NCI-H2227 treated with DMSO at 0.1 percent for 48 hours (cell line): Measurements from ENCODE around the gene BGLAP.

Experiments
- DNase-seq: peaks from one replicate; lab custom pipeline; 2025; lab: John Stamatoyannopoulos, UW

The BGLAP gene

DNA sequence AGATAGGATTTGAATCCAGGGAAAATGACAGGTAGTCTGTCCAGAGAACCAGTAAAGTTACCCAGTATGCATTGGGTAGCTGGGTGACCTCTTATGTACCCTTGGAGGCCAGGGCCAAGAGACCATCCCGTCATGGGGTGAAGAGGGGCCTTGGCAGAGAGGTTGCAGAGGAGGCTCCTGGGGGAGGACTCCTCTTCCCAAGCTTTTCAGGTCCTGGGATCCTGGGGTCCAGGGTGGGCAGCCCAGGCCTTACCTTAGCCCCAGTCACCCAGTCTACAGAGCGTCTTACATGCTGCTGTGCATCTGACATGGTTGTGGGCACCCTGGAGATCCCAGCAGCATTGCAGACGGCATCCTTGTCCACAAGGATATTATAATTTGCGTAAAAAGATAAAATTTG is 15.2 kb upstream of the BGLAP start:
- DNase-seq, result no peak

DNA sequence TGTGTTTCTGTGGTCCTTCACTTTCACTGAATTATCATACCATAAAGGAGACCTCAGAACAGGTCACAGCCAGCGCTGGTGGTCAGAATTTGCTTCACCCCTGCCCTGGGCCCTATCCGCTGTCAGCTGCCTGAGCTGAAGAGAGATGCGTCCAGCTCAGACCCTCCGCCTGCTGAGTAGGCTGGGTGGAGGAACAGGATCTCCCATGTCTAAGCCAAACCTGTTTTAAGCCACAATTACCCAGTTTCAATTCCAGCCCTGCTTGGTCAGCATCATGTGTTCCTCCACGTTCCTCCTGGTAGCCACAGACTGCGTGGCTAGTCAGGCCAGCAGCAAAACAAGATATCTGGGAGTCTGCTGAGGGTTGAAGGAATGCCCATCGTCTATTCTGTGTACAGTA is 13.5 kb upstream of the BGLAP start:
- DNase-seq, result no peak

DNA sequence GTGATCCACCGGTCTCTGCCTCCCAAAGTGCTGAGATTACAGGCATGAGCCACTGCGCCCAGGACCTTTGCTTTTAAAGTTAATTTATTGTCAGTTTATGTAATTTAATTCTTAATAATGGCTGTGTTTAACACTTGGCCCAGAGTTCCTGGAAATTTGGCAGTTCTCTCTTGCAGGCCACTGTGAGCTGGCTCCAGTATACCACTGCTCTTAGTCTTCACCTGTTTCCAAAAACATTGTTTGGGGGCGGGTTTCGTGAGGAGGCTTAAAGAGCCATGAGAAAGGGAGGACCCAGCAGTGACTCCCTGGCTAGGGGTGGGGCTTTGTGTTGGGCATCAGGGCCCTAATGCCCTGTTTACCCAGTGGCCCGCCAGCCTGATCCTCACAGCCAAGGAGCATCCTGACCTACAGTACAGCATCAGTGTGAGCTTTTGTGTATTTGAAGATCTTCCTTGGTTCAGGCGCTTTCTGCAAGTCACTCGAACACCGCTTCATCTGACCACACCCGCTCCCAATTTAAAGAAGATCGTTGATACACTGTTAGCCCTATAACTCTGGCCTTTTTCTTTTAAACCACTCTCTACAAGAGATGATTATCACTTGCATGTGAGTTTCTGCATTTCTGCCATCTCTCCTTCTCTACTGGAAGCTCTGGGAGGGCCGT is 12.0 kb upstream of the BGLAP start:
- DNase-seq, result no peak

DNA sequence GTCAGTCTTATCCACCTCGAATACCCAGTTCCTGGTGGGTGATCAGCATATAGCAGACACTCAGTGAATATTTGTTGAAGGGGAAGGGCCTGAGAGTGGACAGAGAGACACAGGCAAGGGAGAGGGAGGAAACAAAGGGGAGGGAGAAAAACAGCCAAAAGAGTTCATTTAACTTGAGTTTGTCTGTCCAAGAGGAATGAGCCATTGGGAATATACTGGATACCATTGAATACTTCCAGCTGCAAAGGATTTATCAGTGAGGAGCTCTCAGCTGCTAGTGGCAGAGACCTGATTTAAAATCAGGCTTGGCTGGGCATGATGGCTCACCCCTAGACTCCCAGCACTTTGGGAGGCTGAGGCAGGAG is 11.5 kb upstream of the BGLAP start:
- no peak for DNase-seq

DNA sequence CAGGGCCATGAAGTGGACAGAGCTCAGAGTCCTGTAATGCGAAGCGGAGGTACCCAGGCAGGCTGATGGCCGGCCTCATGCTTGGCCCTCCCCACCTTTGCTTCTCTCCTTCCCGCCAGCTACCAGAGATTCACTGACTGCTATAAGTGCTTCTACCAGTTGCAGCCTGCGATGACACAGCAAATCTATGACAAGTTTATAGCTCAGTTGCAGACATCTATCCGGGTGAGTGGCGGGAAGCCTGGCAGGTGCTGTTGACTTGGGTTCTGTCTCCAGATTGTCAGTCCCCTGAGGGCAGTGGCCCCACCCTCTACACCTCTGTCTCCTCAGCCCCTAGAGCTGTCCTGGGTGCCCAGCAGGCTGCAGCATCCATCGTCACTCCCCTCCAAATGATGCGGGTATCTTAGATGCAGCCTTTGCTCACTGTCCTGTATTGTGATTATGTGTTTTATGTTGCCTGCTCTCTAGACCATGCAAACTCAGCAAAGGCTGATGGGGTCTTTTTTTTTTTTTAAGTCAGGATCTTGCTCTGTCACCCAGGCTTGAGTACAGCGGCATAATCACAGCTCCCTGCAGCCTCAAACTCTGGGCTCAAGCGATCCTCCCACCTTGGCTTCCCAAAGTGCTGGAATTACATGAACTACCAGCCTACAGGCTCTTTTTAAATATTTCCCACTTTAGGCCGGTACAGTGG is 9.6 kb upstream of the BGLAP start:
- peak; percentile 25 for DNase-seq

DNA sequence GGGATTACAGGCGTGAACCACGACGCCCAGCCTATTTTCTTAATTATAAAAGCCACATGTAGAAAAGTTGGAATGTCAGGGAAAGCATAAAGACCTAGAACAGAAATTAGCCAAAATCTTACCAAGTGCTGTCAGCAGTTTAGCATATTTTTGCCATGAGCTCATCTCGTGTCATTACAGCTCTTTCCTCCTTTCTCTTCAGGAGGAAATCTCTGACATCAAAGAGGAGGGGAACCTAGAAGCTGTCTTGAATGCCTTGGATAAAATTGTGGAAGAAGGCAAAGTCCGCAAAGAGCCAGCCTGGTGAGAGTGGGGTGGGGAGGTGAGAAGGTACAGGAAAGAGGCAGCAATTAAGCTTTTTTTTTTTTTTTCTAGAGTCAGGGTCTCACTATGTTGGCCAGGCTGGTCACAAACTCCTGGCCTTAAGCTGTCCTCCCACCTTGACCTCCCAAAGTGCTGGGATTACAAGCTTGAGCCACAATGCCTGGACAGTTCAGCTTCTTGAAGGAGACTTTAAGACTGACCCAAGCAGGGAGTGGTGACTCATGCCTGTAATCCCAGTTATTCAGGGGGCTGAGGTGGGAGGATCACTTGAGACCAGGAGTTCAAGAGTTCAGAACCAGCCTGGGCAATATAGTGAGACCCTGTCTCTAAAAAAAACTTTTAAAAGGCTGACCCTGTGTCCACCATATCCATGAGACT is 8.4 kb upstream of the BGLAP start:
- no peak for DNase-seq

DNA sequence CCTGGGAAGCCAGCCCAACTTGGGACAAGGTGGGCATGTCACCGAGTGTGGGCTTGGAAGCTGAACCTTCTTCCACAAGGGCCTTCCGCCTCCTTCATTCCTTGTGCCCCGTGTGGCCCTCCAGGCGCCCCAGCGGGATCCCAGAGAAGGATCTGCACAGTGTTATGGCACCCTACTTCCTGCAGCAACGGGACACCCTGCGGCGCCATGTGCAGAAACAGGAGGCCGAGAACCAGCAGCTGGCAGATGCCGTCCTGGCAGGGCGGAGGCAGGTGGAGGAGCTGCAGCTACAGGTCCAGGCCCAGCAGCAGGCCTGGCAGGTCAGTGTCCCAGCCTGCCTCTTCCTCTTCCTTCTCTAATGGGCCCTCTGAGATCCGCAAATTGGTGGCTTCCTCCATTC is 5.8 kb upstream of the BGLAP start:
- DNase-seq, result no peak

DNA sequence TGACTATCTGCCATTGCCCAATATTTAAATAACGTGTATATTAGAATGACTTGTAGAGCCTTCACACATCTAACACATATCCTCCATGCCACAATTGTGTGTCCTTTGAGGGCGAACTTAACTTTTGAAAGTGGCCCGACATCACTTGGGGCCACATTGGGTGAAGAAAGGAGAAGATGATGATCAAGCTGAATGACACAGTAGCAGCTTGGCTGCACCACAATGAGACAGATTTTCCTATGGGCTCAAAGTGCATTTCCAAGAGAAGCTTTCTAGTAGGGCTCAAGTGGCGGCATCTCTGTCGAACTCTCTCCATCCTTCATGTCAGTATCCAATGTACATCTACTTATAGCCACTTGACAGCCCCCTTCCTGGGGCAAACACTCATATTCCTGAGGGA is 3.7 kb upstream of the BGLAP start:
- DNase-seq, result no peak

DNA sequence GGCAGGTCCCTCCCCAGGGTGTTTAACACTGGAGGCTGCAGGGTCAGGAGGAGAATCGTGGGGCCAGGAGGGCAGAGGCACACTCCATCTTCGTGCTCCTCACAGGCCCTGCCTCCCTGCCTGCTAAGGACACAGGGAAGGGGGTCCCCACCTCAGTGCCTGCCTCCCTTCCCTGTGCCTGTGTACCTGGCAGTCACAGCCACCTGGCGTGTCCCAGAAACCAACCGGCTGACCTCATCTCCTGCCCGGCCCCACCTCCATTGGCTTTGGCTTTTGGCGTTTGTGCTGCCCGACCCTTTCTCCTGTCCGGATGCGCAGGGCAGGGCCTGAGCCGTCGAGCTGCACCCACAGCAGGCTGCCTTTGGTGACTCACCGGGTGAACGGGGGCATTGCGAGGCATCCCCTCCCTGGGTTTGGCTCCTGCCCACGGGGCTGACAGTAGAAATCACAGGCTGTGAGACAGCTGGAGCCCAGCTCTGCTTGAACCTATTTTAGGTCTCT is 623 bp upstream of the BGLAP start:
- DNase-seq, result no peak

DNA sequence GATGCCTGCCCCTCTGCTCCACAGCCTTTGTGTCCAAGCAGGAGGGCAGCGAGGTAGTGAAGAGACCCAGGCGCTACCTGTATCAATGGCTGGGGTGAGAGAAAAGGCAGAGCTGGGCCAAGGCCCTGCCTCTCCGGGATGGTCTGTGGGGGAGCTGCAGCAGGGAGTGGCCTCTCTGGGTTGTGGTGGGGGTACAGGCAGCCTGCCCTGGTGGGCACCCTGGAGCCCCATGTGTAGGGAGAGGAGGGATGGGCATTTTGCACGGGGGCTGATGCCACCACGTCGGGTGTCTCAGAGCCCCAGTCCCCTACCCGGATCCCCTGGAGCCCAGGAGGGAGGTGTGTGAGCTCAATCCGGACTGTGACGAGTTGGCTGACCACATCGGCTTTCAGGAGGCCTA is 754 bp downstream of the BGLAP start:
- no peak for DNase-seq

DNA sequence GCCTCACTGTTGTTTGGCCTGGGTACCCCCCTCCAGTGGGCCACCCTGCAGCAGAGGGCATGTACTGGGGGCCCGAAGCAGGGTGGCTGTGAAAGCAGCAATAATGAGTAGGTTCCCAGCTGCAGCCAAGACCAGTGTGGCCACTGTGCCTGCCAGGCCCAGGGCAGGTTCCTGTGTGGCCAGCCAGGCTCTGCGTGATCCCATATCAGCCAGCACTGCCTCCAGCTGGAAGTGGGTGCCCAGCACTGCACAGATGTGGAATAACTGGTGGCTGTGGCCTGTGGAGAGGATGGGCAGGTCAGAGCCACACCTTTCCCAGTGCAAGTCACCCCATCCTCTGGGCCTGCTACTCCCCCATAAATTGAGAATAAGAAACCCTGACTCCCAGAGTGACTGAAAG is 2.1 kb downstream of the BGLAP start:
- no peak for DNase-seq

DNA sequence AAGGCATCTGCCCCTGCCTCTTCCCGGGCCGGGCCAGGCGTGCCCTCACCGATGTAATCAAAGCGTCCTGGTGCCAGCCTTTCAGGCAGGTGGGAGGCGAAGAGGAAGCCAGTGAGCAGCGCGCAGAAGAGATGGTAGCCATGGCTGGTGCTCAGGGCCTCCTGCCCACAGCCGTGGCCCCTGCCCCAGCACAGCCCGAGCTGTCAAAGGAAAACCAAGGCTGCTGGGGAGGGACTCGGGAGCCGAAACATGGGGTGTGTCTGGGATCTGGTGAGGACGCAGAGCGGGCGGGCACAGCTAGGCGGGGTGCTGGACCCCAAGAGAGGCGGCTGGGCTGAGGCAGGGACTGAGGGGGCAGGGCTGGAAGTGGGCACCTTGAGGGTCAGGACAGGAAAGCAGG is 2.7 kb downstream of the BGLAP start:
- DNase-seq, result no peak

DNA sequence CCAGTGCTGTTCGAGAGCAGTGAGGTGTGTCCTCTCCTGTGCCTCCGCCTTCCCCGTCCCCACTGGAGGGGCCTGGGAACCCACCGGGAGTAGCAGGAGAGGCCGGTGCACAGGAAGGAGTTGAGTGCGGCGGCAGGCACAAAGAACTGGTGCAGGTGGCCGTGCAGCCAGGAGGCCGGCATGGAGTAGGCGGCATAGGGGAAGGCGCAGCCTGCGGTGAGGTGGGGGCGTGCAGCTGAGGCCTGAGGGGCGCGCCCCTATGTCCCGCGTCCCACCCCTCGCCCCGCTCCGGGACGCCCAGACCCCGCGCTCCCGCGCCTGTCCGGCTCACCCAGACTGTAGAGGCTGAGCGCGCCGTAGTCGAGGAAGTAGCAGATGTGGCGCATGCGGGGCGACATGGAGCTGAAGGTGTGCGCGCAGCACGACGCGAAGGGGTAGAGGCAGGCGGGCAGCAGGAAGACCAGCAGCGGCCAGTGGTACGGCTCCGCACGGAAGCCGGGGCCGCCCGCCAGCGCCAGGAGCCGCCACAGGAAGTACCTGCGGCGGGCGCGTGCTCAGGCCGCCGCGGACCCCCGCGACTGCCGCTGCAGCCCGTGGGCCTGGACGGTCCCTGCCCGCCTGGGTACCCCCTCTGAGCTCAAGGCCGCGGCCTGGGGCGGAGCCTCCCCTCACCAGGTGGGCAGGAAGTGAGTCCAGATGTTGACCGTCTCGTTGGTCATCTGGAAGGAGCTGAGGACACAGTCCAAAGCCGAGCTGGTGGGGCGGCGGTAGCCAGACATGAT is 3.7 kb downstream of the BGLAP start:
- DNase-seq, result no peak

DNA sequence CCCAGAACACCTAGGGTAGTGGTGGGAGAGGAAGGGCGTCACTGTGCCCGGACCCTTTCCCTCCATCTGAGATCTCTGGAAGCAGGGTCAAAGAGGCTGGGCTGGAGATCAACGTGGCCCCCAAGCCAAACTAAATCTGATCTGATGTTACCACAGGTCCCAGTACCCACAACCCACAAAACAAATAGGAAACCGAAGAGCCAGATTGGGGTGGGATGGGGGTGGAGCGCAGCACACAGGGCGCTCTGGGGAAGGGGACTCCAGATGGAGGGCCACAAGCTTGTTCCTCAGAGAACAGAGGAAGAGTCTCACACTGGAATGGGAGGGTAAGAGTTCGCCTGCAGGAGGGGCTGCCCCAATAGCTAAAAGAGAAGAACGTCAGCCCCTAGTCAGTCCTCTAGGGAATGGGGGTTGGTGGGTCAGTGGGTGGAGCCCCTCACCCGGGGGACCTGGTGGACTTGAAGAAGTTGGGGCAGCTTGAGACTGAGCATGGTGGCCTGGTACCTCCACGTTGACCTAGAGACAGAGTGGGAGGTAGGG is 4.3 kb downstream of the BGLAP start:
- no peak for DNase-seq

DNA sequence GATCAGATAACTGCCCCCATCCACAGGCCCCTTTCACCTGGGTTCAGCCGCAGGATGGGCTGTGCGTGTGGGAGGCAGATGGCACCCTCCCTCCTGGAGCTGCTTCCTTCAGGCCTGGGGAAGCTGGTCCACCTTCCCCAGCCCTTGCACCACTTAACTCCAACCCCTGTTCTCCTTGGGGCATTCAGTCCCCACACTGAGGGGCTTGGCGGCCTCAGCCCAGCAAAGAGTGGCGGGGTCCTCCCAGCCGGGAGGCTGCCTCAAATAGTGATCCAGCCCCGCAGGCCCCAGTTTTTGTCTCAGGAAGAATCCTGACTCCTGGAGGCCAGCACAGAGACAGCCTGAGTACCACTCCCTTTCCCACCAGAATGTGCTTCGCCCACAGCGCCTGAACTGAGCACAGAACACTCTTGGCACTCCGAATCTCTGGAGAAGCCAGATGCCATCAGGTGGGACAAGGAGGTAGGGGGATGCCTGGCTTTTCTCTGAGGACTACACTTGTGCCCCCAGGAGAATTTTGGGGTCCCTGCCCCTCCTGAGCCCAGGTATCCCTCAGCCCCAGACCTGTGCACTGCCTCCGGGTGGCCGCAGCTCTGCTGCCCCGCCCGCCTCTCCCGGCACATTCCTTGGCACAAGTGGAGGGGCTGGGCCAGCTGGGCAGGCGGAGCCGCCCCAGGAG is 4.9 kb downstream of the BGLAP start:
- DNase-seq, result no peak

DNA sequence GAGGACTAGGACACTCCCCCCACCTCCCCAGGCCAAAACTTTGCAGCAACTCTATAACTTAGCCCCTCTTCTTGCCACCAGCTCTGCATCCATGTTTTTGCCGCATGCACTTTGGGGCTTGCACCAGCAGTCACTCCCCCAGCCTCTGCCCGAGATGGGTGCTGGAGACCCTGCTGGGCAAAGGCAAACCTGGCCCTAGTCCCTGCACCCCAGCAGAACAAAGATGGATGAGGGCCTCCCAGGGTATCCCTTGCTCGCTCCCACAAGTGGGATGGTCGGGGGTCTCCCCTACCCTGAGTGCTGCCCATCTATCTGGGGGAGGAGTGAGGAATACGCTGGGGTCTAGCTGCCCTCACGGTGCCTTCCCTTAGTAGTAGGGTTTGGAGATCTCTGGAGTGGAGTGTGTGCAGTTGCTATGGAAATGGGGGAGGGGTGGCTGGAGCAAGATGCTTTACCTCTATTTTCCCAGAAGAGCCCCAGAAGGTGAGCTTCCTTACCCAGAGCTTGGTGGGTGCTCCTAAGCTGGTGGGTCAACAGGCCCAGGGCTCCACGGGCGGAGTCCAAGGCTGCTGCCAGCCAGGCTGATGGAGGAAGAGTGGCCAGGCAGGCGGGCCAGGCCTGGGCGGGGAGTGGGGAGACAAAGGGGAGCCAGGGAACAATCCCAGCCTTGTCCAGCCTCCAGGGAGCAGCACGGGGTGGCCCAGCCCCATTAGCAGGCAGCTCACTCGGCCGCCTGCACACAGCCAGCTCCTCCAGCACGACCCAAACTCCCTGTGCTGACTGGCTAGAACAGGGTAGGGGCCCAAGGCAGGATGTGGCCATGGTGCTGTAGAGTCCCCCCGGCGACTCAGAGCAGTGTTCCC is 5.7 kb downstream of the BGLAP start, which contains the start of gene PAQR6:
TSS of gene PAQR6 (minus strand) at position 597 of the 863 bp plus-strand sequence. CDS start 1,325 bp downstream, outside the sequence.
- no peak for DNase-seq

DNA sequence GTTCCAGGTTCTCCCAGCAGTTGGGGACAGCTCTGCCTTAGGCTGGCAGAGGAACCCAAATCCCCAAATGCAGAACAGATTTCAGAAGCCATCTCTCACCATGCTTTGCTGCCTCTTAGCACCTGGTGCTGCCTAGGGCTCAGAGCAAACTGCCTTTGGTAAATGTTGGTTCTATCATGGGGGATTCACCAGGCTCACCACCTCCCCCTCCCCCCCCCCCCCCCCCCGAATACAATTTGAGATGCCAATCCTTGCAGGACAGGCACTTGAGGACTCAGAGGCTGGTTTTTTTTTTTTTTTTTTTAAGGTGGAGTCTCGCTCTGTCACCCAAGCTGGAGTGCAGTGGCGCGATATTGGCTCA is 6.3 kb downstream of the BGLAP start:
- DNase-seq, result no peak

DNA sequence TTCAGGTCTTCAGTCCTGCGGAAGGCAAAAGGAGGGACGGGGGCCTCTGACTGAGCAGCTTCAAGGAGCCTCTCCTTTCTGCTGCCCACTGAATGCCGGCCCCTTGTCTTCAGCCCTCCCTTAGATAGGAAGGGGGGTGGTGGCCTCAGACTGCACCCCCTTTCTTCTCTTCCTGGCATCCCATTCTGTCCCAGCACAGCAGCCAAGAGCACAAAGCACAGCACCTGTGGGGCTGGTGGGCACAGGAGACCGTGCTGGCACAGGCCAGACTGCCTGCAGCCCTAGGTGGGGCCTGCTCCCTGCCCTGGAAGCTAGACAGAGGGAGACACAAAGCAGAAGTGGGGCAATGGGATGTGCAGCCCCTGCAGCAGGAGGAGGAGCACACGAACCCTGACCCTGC is 7.6 kb downstream of the BGLAP start:
- no peak for DNase-seq

DNA sequence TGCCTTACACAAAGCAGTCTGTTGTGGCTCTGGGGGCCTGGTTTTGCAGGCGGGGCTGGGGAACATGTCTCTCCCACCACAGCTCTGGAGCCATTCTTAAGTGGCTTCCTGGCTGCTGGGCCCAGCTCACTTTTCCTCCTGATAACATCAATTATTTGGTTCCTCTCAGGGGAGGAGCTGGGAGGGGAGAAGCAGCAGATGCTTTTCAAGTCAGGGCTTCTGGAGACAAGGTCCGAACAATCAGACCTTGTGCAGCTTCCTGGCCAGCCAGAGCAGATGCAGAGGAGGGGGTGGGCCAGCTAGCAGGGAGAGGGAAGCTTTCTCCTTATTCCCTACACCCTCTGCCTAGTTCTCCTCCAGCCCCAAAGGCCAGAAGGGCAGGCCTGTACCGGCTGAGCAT is 9.5 kb downstream of the BGLAP start:
- DNase-seq, result peak; percentile 81

DNA sequence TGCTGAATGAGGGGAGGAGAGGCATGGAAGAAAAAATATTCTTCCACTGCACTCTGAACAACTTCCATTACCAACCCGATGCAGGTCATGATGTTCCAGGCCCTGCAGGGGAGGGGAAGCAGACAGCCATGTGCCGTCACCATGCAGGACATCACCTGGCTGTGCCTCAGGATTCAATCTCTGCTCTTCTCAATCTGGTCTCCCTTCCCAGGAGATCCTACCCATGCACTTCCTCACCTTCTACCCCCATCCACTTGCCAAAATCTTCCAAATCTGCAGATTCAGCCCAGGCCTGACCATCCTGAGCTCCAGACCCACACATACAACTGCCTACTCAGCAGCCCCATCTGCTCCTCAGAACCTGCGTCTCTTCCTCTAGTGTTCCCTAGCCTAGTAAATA is 11.7 kb downstream of the BGLAP start:
- no peak for DNase-seq

DNA sequence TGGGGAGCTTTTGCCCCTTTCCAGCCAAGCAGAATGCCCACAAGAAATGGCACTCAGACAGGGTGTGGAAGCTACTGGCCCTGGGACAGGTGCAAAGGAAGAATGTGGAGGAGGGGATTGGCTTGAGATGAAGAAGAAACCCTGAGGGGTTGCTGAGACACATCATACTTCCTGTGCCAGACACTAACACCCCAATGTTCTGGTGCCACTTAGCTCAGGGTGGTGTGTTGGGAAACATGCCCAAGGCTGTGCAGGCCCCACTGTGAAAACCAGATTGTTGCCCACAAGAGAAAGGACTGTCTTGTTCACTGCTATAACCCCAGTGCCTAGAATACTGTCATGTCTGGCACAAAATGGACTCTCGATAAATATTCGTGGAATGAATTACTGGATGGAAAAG is 15.7 kb downstream of the BGLAP start:
- no peak for DNase-seq
